ENCODE measurements around the gene PPP3CB.

Gene PPP3CB

GRCh38 chr10:73494213-73494612 is 1.6 kb downstream of the PPP3CB start:
- CTCF ChIA-PET, result interaction anchor here (0.6 kb wide), 1 partner anchor 26 kb away, joined by 3 read pairs; no protein-coding TSS in a partner anchor

GRCh38 chr10:73493781-73494180 is 2.0 kb downstream of the PPP3CB start:
- TF ChIP-seq LEF1 (IDR thresholded peaks at IDR 0.05; ENCODE audit: borderline replicate concordance) (no peak), FOXA1 (IDR thresholded peaks at IDR 0.05) (no peak), HDGF (IDR thresholded peaks at IDR 0.05; ENCODE audit: borderline replicate concordance) (no peak), SUZ12 (IDR thresholded peaks at IDR 0.05) (no peak), FOXK2 (IDR thresholded peaks at IDR 0.05) (no peak), SP1 (IDR thresholded peaks at IDR 0.05) (no peak), ARNT (IDR thresholded peaks at IDR 0.05) (no peak)
- ChIA-PET CTCF (no interaction called here), POLR2A (no interaction called here)

More at GRCh38 chr10:73494213-73494612, 1.6 kb downstream of the PPP3CB start:
- TF ChIP-seq L3MBTL2 (conservative IDR thresholded peaks at IDR 0.05) (no peak), FOXK2 (IDR thresholded peaks at IDR 0.05) (no peak), TARDBP (IDR thresholded peaks at IDR 0.05) (no peak), LEF1 (IDR thresholded peaks at IDR 0.05; ENCODE audit: borderline replicate concordance) (no peak), CTBP1 (IDR thresholded peaks at IDR 0.05; ENCODE audit: borderline replicate concordance) (no peak), HDGF (IDR thresholded peaks at IDR 0.05; ENCODE audit: borderline replicate concordance) (no peak), FOXA1 (IDR thresholded peaks at IDR 0.05) (no peak), NFRKB (IDR thresholded peaks at IDR 0.05) (no peak), FOXM1 (IDR thresholded peaks at IDR 0.05; ENCODE audit: borderline replicate concordance) (no peak), SUZ12 (IDR thresholded peaks at IDR 0.05) (no peak), ARNT (IDR thresholded peaks at IDR 0.05) (no peak), BHLHE40 (IDR thresholded peaks at IDR 0.05; ENCODE audit: borderline replicate concordance) (no peak), ELF4 (IDR thresholded peaks at IDR 0.05) (no peak), SP1 (IDR thresholded peaks at IDR 0.05) (no peak), ZNF384 (IDR thresholded peaks at IDR 0.05) (no peak)
- TF ChIP-seq, protein P1, sequence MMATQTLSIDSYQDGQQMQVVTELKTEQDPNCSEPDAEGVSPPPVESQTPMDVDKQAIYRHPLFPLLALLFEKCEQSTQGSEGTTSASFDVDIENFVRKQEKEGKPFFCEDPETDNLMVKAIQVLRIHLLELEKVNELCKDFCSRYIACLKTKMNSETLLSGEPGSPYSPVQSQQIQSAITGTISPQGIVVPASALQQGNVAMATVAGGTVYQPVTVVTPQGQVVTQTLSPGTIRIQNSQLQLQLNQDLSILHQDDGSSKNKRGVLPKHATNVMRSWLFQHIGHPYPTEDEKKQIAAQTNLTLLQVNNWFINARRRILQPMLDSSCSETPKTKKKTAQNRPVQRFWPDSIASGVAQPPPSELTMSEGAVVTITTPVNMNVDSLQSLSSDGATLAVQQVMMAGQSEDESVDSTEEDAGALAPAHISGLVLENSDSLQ (IDR thresholded peaks at IDR 0.05), result no peak
- POLR2A ChIA-PET, result interaction anchor here (2.2 kb wide), 1 partner anchor 131 kb away, joined by 9 read pairs; no protein-coding TSS in a partner anchor
- no peak for DNase-seq (ENCODE audit: extremely low spot score)

DNA sequence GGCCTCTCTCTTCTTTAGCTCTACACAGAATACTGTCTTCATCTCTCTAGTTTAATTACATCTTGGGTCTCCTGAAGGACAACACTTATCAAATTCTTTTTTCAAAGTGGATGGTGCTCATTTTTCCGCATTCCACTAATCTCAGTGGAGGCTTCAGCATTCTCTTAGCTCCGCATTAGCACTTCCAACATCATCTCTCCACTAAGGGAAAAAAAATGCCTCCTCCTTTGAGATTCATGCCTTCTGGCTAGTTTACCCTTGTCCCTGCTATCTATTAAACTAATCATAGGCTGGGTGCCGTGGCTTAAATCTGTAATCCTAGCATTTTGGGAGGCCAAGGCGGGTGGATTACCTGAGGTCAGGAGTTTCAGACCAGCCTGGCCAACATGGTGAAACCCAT is 9.2 kb downstream of the PPP3CB start:
- DNase-seq (ENCODE audit: extremely low spot score), result no peak
- CTCF ChIA-PET, result no interaction called here
- TF ChIP-seq, protein P1 (IDR thresholded peaks at IDR 0.05), result no peak
- TF ChIP-seq ELF4 (IDR thresholded peaks at IDR 0.05), result no peak
- TF ChIP-seq NFRKB (IDR thresholded peaks at IDR 0.05), result no peak
- no peak for TF ChIP-seq L3MBTL2 (conservative IDR thresholded peaks at IDR 0.05)
- TF ChIP-seq SP1 (IDR thresholded peaks at IDR 0.05), result no peak
- TF ChIP-seq BHLHE40 (IDR thresholded peaks at IDR 0.05; ENCODE audit: borderline replicate concordance), result no peak
- TF ChIP-seq ARNT (IDR thresholded peaks at IDR 0.05), result no peak
- no peak for TF ChIP-seq TARDBP (IDR thresholded peaks at IDR 0.05)
- TF ChIP-seq ZNF384 (IDR thresholded peaks at IDR 0.05), result no peak
- TF ChIP-seq FOXK2 (IDR thresholded peaks at IDR 0.05), result no peak
- no peak for TF ChIP-seq SUZ12 (IDR thresholded peaks at IDR 0.05)
- TF ChIP-seq CTBP1 (IDR thresholded peaks at IDR 0.05; ENCODE audit: borderline replicate concordance), result no peak
- TF ChIP-seq HDGF (IDR thresholded peaks at IDR 0.05; ENCODE audit: borderline replicate concordance), result no peak
- TF ChIP-seq FOXM1 (IDR thresholded peaks at IDR 0.05; ENCODE audit: borderline replicate concordance), result no peak
- TF ChIP-seq FOXA1 (IDR thresholded peaks at IDR 0.05), result no peak
- no peak for TF ChIP-seq LEF1 (IDR thresholded peaks at IDR 0.05; ENCODE audit: borderline replicate concordance)
- POLR2A ChIA-PET, result no interaction called here

More at GRCh38 chr10:73493781-73494180, 2.0 kb downstream of the PPP3CB start:
- no peak for DNase-seq (ENCODE audit: extremely low spot score)

DNA sequence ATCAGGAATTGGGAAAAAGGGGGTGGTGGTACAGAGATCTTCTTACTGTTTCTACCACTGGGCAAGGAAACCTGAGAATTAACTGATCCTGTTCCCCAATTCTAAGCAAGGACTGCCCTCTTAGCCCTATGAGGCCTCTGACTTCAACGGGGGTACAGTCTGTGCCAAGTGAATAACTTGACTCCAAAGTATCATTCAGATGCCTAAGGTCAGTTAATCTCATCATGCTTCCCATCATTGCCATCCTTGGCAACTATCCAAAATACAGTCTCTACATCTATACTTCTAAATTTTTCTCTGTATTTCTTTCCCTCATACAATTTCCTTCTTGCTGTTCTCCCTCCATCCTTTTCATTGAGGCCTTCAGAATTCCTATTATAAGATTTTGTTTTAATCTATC is 10.5 kb downstream of the PPP3CB start:
- ChIA-PET POLR2A (no interaction called here), CTCF (no interaction called here)
- DNase-seq (ENCODE audit: extremely low spot score), result no peak
- TF ChIP-seq BHLHE40 (IDR thresholded peaks at IDR 0.05; ENCODE audit: borderline replicate concordance) (no peak), ARNT (IDR thresholded peaks at IDR 0.05) (no peak), ZNF384 (IDR thresholded peaks at IDR 0.05) (no peak), LEF1 (IDR thresholded peaks at IDR 0.05; ENCODE audit: borderline replicate concordance) (no peak), L3MBTL2 (conservative IDR thresholded peaks at IDR 0.05) (no peak), TARDBP (IDR thresholded peaks at IDR 0.05) (no peak), SP1 (IDR thresholded peaks at IDR 0.05) (no peak), SUZ12 (IDR thresholded peaks at IDR 0.05) (no peak)

DNA sequence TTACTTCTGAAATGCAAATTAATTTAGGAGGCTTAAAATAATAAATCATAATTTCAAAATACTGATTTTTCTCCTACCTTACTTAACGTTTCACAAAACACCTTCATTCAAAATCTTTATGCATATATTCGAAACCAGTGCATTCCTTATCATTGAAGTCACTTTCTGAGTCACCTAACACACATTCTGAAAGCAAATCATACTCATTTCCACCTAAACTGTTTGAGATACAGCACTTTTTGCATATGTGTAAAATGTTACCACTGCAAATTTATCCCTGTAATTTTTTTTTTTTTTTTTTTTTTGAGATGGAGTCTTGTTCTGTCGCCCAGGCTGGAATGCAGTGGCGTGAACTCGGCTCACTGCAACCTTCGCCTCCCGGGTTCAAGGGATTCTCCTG is 15.7 kb downstream of the PPP3CB start:
- TF ChIP-seq ELF4 (IDR thresholded peaks at IDR 0.05), result no peak
- no peak for TF ChIP-seq FOXA1 (IDR thresholded peaks at IDR 0.05)
- no peak for TF ChIP-seq SP1 (IDR thresholded peaks at IDR 0.05)
- TF ChIP-seq BHLHE40 (IDR thresholded peaks at IDR 0.05; ENCODE audit: borderline replicate concordance), result no peak
- TF ChIP-seq HDGF (IDR thresholded peaks at IDR 0.05; ENCODE audit: borderline replicate concordance), result no peak
- TF ChIP-seq TARDBP (IDR thresholded peaks at IDR 0.05), result no peak
- no peak for TF ChIP-seq FOXM1 (IDR thresholded peaks at IDR 0.05; ENCODE audit: borderline replicate concordance)
- TF ChIP-seq FOXK2 (IDR thresholded peaks at IDR 0.05), result no peak
- TF ChIP-seq ZNF384 (IDR thresholded peaks at IDR 0.05), result no peak
- TF ChIP-seq L3MBTL2 (conservative IDR thresholded peaks at IDR 0.05), result no peak
- no peak for TF ChIP-seq LEF1 (IDR thresholded peaks at IDR 0.05; ENCODE audit: borderline replicate concordance)
- TF ChIP-seq, protein P1 (IDR thresholded peaks at IDR 0.05), result no peak
- no peak for TF ChIP-seq NFRKB (IDR thresholded peaks at IDR 0.05)
- no peak for TF ChIP-seq SUZ12 (IDR thresholded peaks at IDR 0.05)
- TF ChIP-seq CTBP1 (IDR thresholded peaks at IDR 0.05; ENCODE audit: borderline replicate concordance), result no peak
- TF ChIP-seq ARNT (IDR thresholded peaks at IDR 0.05), result no peak
- ChIA-PET POLR2A (no interaction called here), CTCF (interaction anchor here (0.6 kb wide), 1 partner anchor 95 kb away, joined by 4 read pairs; no protein-coding TSS in a partner anchor)
- DNase-seq (ENCODE audit: extremely low spot score), result no peak

GRCh38 chr10:73478636-73479035 is 17.2 kb downstream of the PPP3CB start:
- CTCF ChIA-PET, result interaction anchor here (0.9 kb wide), 1 partner anchor 10 kb away, joined by 4 read pairs; no protein-coding TSS in a partner anchor
- TF ChIP-seq NFRKB (IDR thresholded peaks at IDR 0.05), result no peak
- TF ChIP-seq, protein P1 (IDR thresholded peaks at IDR 0.05), result no peak
- TF ChIP-seq CTBP1 (IDR thresholded peaks at IDR 0.05; ENCODE audit: borderline replicate concordance), result no peak
- no peak for TF ChIP-seq BHLHE40 (IDR thresholded peaks at IDR 0.05; ENCODE audit: borderline replicate concordance)
- TF ChIP-seq ZNF384 (IDR thresholded peaks at IDR 0.05), result no peak
- no peak for TF ChIP-seq HDGF (IDR thresholded peaks at IDR 0.05; ENCODE audit: borderline replicate concordance)
- TF ChIP-seq FOXA1 (IDR thresholded peaks at IDR 0.05), result no peak
- no peak for TF ChIP-seq ELF4 (IDR thresholded peaks at IDR 0.05)
- no peak for TF ChIP-seq SUZ12 (IDR thresholded peaks at IDR 0.05)
- no peak for TF ChIP-seq SP1 (IDR thresholded peaks at IDR 0.05)
- no peak for TF ChIP-seq TARDBP (IDR thresholded peaks at IDR 0.05)
- TF ChIP-seq LEF1 (IDR thresholded peaks at IDR 0.05; ENCODE audit: borderline replicate concordance), result no peak
- DNase-seq (ENCODE audit: extremely low spot score), result no peak
- POLR2A ChIA-PET, result no interaction called here

Measured in HEK293T (cell line).